Esophagus muscularis mucosa (tissue), 4 donors: ENCODE measurements around the gene ADCY9. TPM values are rescaled to one million over a fixed set of nuclear protein-coding genes. Genes with fewer than 3 reads are reported as not detected.

Experiments used
- DNase-seq: peaks from one replicate; pipeline ENCODE4 v3.0.0-alpha.2; 2017; ENCODE audit errors: extremely low spot score
- H3K27ac ChIP-seq, 4 donors: fragments of 200-600 bp; sonication (generic); replicated peaks in 1 of 4; 1 replicate in 3 of 4; 2 replicates in 1 of 4; pipeline ENCODE4 v1.5.1; 2016 to 2019; ENCODE audit warnings: mild to moderate bottlenecking in 1 of 4
- H3K27me3 ChIP-seq, 4 donors: fragments of 200-600 bp; sonication (generic); one replicate each; pipeline versions ENCODE4 v1.5.1 to v1.6.0; 2016 to 2019
- H3K36me3 ChIP-seq, 4 donors: fragments of 200-600 bp; sonication (generic); one replicate each; pipeline ENCODE4 v1.5.1; 2016 to 2019
- H3K4me1 ChIP-seq, 4 donors: fragments of 200-600 bp; sonication (generic); one replicate each; pipeline ENCODE4 v1.5.1; 2016 to 2019
- H3K4me3 ChIP-seq, 4 donors: fragments of 200-600 bp; sonication (generic); 1 replicate in 2 of 4; 2 replicates in 2 of 4; pipeline ENCODE4 v1.5.1; 2016 to 2019; ENCODE audit warnings: mild to moderate bottlenecking in 4 of 4, moderate library complexity in 1 of 4
- H3K9me3 ChIP-seq, 4 donors: fragments of 200-600 bp; sonication (generic); 1 replicate in 3 of 4; 2 replicates in 1 of 4; pipeline ENCODE4 v1.5.1; 2016 to 2019
- CTCF ChIP-seq, 3 experiments: fragments of 200-600 bp in 2 of 3; fragments of 450-650 bp in 1 of 3; sonication (generic) in 2 of 3; IDR thresholded peaks; one replicate each; pipeline ENCODE4 v1.5.1; 2017 to 2019; ENCODE audit warnings: antibody characterized with exemption in 3 of 3, mild to moderate bottlenecking in 2 of 3, moderate library complexity in 1 of 3
- EP300 ChIP-seq: sonication (generic); formaldehyde crosslinking; IDR thresholded peaks from one replicate; pipeline ENCODE4 v1.6.1; 2017; ENCODE audit warnings: antibody characterized with exemption
- POLR2A ChIP-seq: fragments of 450-650 bp; IDR thresholded peaks from one replicate; pipeline ENCODE4 v1.6.1; 2017; ENCODE audit warnings: antibody characterized with exemption, moderate library complexity, mild to moderate bottlenecking, low read depth
- POLR2AphosphoS5 ChIP-seq, 2 donors: sonication (generic); formaldehyde crosslinking; IDR thresholded peaks; one replicate each; pipeline ENCODE4 v1.6.1; 2017; ENCODE audit warnings: antibody characterized with exemption in 2 of 2
- WGBS: methylation state at CpG from one replicate; pipeline ENCODE4 v1.1.5; 2018; 5-methylcytosine and 5-hydroxymethylcytosine counted together
- intact Hi-C: fragments of 100-400 bp; cut with DNase I; formaldehyde crosslinking; loops from one replicate; pipeline ENCODE4 v1.15.1; 2023
- total RNA-seq, 4 donors: library from RNA; depleted of rRNA; stranded (reverse); fragments of >200 nt; gene quantifications; one replicate each; pipeline versions ENCODE4 v1.1.0 to v1.2.1, GENCODE V29; 2016

The ADCY9 gene
- total RNA-seq, 4 donors from 2014 or later = 35.8 to 72.9 (median 55.7) TPM

DNA sequence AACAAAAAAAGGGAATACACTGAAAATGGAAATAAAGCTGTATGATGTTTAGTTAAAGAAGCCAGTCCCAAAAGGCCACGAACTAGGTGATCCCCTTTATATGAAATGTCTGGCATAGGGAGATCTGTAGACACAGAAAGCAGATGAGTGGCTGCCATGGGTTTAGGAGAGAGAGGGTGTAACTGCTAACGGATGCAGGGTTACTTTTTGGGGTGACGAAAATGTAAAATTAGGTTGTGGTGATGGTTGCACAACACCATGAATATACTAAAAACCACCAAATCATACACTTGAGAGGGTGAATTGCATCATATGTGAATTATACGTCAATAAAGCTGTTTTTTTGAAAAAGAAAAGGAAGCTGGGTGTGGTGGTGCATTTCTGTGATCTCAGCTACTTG, 99.6 kb downstream of the ADCY9 start:
- WGBS = 62% methylated on average over 4 of the region's 4 CpGs
- Histone ChIP-seq H3K27me3 (no peaks in the 10 kb centered on the region), H3K4me3 (no peak overlapping the region), H3K36me3 (no peaks in the 10 kb centered on the region), H3K4me1 (peaks cover 8 to 47% (median 44%) of the 10 kb centered on the region in 4 donors), H3K27ac (peak overlapping the region in 1 of 4 donors; percentile 44), H3K9me3 (no peaks in the 10 kb centered on the region)
- intact Hi-C loops = no loop called here
- DNase-seq = no peak
- TF ChIP-seq EP300 (no peak), POLR2AphosphoS5 (IDR thresholded peaks at IDR 0.05) (no peak), POLR2A (no peak), CTCF (IDR thresholded peaks at IDR 0.05) (no peak)

DNA sequence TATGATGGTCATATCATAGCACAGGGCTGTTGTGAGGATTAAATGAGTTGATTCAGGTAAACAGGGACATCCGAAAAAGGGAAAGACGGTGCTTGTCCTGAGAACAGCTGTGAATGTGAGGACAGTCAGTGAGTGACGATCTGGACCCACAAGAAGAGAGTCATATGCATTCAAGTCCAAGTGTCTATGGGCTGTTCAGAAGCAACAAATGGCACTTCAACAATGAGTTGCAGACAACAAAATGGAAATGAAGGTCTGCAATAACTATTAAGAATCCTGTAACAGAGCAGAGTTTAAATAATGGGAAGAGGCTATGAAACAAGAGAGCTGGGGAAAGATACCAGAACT, 100.3 kb downstream of the ADCY9 start:
- Histone ChIP-seq H3K27ac (peak overlapping the region in 1 of 4 donors; percentile 44), H3K27me3 (no peaks in the 10 kb centered on the region), H3K9me3 (no peaks in the 10 kb centered on the region), H3K4me1 (peaks cover 8 to 54% (median 48%) of the 10 kb centered on the region in 4 donors), H3K36me3 (no peaks in the 10 kb centered on the region), H3K4me3 (no peak overlapping the region)
- 73% methylated on average over 3 of the region's 3 CpGs for WGBS
- DNase-seq = no peak
- TF ChIP-seq EP300 = no peak
- no peak for TF ChIP-seq POLR2A
- TF ChIP-seq CTCF (IDR thresholded peaks at IDR 0.05) = no peak
- no peak for TF ChIP-seq POLR2AphosphoS5 (IDR thresholded peaks at IDR 0.05)
- intact Hi-C loops = no loop called here

GRCh38 chr16:4015275-4016004, 100.8 kb downstream of the ADCY9 start:
- no peak for DNase-seq
- no peak for TF ChIP-seq EP300
- no peak for TF ChIP-seq POLR2AphosphoS5 (IDR thresholded peaks at IDR 0.05)
- no peak for TF ChIP-seq CTCF (IDR thresholded peaks at IDR 0.05)
- TF ChIP-seq POLR2A = no peak
- H3K27me3 ChIP-seq = no peaks in the 10 kb centered on the region
- H3K27ac ChIP-seq = peak overlapping the region in 2 of 4 donors; percentile 14 to 25
- peaks cover 8 to 59% (median 53%) of the 10 kb centered on the region in 4 donors for H3K4me1 ChIP-seq
- WGBS = 91% methylated on average over 20 of the region's 20 CpGs
- intact Hi-C loops = no loop called here
- H3K4me3 ChIP-seq = no peak overlapping the region
- no peaks in the 10 kb centered on the region for H3K36me3 ChIP-seq
- H3K9me3 ChIP-seq = no peaks in the 10 kb centered on the region

DNA sequence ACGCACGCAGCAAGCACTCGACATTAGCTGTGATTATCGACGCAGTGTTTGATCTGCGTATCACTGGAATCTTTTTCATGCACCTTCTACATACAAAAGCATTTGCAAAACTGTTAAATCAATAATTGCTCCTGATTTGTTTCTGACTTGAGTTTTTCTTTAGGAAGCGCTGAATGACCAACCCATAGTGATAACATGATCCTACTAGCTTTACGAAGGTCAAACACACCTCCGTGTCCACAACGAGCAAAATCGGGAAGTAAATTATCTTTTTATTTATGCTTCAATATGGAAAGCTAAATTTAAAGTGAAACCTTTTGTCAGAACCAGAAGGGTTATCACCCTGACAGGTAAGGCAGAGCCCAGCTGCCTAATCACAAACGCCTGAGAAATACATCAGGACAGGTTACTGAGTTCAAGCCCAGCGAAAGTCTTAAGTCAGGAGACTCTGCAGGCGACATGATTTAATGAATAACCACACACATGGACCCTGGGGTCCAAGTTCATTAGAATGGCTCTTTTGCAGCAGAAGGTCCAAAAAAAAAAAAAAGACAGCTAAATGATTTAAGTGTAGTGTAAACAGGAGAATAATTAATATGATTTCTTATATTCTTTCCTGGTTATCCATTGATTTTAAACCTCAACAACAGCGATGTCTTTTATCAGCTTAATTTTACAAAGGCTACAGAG, 104.2 kb downstream of the ADCY9 start:
- intact Hi-C loops = loop anchor here (5.0 kb wide), 1 partner anchor 80 kb away; no protein-coding TSS in a partner anchor
- 95% methylated on average over 15 of the region's 15 CpGs for WGBS
- DNase-seq = no peak
- no peak overlapping the region for H3K4me3 ChIP-seq
- H3K27ac ChIP-seq = no peak overlapping the region
- no peaks in the 10 kb centered on the region for H3K27me3 ChIP-seq
- peaks cover 0 to 39% (median 33%) of the 10 kb centered on the region in 4 donors for H3K4me1 ChIP-seq
- no peaks in the 10 kb centered on the region for H3K9me3 ChIP-seq
- H3K36me3 ChIP-seq = no peaks in the 10 kb centered on the region
- TF ChIP-seq CTCF (IDR thresholded peaks at IDR 0.05) (no peak), EP300 (no peak), POLR2AphosphoS5 (IDR thresholded peaks at IDR 0.05) (no peak), POLR2A (no peak)
